NCI-H146 treated with DMSO at 0.1 percent for 48 hours (cell line): ENCODE data around the gene LOXL4.

ENCODE experiments used
- DNase-seq: peaks from one replicate; lab custom pipeline; 2025; ENCODE audit not compliant: unreplicated experiment; lab: John Stamatoyannopoulos, UW

LOXL4 gene

GRCh38 chr10:98205351-98205750, 62.6 kb downstream of the LOXL4 start:
- DNase-seq, result no peak

- no peak for DNase-seq
Observed at GRCh38 chr10:98202378-98202777, 65.6 kb downstream of the LOXL4 start.

GRCh38 chr10:98201760-98202159, 66.2 kb downstream of the LOXL4 start:
- no peak for DNase-seq
